Ecto neural progenitor cell (in vitro differentiated cells): Measurements from ENCODE around the gene FPR2.
"Not testable (repeated sequence)": the region's sequence is repeated elsewhere in the genome, so short reads cannot be mapped to it uniquely, and the experiment has no call there.

Experiments
- DNase-seq: peaks from one replicate; pipeline ENCODE4 v3.0.0-alpha.2; 2018; ENCODE audit warnings: low spot score

FPR2 gene

DNA sequence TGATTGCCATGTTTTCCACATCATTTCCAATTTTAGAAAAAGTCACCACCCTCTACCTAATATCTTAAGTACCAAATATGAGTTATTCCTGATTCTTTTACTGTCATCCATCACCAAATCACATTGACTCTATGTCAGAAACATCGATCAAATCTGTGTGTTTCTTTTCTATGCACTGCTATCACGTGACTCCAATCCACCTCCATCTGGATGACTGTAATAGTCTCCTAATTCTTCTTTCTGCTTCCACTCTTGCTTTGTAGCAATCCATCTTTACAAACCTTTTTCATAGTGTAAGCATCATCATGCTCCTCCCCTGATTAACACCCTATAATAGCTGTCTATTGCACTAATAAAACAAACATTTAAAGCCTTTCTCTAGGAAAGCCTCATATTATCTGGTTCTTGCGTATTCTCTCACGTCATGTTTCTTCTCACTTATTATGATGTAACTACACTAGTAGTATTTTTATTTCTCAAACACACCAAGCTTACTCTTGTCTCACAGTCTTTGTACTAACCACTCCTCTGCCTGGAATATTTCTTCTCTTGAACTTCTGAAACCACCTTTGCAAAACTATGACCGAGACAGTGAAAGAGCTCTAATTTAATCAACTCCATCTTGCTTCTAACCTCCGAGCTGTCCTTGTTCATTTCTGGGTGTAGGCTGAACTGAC, 23.3 kb downstream of the FPR2 start:
- no peak for DNase-seq

DNA sequence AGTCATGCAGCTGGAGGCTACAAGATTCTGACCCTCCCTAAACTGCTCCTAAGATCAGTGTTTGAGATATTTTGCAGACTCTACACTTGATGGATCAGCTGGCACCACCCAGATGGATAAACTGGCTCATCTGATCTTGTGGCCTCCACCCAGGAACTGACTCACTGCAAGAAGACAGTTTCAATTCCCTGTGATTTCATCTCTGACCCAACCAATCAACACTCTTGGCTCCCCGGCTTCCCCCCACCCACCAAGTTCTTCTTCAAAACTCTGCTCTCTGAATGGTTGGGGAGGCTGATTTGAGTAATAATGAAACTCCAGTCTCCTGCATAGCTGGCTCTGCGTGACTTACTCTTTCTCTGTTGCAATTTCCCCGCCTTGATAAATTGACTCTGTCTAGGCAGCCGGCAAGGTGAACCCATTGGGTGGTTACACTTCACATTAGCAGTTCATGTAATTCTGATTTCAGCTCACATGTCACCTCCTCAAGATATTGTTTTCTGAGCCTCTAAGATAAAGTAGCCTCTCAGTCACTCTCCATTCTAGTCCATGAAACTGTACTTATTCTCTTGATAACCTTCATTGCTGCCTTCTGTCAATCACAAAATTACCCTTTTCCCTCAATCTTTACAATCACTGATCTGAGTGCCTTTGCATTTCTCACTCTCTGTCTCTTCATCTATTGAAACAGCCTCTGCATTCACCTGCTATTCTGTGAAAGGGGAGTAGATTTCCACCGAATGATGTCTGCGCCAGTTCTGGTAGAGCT, 24.1 kb downstream of the FPR2 start:
- DNase-seq = no peak

DNA sequence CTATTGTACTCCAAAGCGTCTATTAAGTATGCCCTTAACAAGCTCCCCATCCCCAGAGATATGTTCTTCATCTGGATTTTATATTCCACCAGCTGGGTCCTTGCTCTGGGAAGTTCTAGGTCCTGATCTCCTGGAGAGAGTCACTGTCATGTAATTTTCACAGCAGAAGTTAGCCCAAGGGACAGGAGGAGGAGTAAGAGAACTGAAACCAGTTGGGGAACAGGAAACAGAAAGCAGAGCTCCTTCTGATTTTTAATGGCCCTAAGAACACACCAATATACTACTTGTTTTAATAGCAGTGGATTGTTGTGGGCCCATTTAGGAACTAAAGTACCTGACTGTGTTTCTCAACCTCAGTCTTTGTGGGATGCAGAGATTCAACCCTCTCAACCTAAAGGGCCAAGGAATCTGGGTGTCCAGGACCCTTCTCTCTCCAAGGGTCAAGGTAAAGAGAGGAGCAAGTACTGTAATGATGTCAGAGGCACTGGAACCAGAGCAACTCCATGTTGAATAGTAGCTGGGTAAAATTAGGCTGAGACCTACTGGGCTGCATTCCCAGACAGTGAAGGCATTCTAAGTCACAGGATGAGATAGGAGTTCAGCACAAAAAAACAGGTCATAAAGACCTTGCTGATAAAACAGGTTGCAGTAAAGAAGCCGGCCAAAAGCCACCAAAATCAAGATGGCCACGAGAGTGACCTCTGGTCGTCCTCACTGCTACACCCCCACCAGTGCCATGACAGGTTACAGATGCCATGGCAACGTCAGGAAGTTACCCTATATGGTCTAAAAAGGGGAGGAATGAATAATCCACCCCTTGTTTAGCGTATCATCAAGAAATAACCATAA, 25.9 kb downstream of the FPR2 start:
- no peak for DNase-seq

DNA sequence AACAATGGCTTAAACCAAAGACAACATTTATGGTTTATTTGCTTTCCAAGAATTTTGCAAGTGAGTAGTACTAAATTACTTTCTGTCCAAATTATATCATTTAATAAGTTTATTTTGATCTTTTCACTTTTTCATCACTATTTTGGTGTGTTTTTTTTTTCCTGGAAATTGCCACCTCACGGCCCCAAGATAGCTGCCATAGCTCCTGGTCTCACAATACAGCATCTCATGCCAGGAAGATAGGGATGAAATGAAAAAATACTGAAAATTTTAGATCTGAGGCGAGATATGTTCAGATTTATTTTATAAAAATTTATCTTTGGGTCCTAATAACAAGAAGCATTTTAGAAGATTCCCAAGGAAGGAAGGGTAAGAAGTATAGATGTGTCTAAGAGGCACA, 27.0 kb downstream of the FPR2 start:
- no peak for DNase-seq

DNA sequence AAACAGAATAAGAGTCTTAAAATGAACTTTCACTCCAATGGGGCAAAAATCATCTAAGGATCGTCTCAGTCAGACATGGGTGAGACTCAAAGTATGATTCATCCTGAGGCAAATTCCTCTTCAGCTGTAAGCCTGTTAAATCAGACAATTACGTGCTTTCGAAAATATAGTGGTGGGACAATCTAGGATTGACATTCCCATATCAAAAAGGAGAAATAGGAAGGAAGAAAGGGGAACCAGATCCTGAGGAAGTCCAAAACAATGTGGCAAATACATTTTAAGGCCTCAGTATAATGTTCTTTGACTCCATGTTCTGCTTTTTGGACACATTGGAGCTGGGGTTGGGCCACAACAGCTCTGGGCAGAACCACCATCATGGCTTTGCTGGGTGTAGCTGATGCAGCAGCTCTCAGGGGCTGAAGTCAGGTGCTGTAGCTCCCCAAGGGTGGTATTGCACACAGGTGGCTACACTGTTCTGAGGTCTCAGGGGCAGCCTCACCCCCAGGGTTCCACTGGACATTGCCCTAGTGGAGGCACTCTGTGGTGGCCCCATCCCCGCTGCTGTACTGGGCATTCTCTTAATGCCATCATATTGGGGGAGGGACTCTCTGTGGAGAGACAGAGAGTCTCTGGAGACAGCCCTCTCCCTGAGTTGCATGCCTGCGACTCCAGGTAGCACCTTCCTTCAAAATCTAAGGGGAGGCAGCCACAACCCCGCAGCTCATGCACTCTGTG, 28.2 kb downstream of the FPR2 start:
- no peak for DNase-seq

DNA sequence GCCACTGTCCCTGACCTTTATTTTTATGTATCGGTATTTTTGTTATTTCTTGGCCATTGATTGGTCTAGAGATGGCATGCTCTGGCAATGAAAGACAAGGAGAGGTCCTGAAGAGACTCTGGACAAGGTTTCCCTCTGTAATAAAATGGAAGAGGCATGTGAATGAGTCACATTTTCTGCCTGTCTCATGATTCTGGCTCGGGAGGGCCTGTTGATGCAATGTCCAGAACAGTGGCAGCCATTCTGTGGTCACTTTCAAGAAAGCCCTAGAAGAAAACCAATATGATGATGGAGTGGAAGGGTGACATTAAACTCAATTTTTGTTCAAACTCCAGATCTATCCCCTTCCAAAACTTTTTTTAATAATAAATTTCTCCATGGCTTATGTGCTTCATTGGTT, 32.0 kb downstream of the FPR2 start:
- no peak for DNase-seq

DNA sequence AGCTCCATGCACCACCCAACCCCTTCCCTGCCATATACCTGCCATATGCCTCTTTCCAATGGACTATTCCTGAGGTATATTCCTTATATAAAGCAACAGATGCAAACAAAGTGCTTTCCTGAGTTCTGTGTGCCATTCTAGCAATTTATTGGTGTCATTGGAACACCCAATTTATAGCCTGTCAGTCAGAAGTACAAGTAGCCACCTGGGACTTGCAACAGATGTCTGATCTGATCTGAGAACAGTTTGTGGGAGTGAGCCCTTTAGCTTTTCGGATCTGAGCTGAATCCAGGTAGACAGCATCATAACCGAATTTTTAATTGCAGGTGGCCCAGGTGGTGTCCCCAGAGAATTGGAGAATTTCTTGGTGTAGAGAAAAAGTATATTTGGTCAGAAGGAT, 33.0 kb downstream of the FPR2 start:
- no peak for DNase-seq

DNA sequence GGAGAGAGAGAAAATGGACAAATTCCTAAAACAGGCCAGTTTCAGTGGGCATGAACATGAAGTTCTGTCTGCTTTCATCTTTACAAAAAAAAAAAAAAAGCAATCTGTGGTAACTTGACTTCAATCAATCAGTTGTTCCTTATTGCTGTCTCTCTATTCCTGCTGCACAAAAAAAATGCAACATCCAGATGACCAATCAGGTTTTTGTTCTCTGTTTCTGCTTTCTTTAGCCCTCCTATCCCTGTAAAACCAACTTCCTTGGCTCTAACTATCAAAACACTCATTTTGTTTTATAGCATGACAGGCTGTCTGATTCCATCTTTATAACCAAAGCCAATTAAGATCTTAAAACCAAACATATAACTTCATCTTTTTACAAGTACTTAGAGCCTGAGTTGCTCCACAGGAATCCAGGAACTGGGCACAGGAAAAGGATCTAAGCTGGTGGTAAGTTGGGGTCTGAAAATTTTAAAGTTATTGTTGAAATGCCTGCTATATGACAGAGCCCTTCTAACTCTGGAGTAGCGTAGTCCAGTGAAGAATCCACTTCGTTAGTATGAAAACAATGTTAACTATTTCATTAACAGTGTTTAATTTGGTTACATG, 34.0 kb downstream of the FPR2 start, which contains the start of gene FPR3:
Gene FPR3 (plus strand): TSS at position 273 of the 606 bp plus-strand sequence. CDS start 28,592 bp downstream, outside the sequence.
- DNase-seq = no peak

DNA sequence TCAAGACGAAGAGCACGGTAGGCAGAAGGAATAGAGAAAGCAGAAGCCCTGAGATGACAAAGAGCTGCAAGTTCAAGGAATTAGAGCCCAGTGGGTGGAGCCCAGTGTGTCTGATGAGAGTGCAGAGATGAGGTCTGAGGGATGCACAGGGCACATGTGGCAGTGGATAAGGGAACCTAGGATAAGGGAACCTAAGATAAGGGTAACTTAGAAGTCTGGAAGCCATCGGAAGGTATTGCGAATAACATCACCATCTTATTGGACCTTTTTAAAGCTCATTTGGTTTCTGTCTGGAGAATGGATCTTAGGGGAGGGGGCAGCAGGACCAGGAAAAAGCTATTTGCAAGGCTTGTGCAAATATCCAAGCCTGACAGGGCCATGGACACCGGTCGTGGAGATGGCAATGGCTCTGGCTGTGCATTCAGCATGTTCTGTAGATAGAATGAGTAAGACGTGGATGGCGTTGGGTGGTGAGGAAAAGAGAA, 35.3 kb downstream of the FPR2 start:
- DNase-seq = no peak

DNA sequence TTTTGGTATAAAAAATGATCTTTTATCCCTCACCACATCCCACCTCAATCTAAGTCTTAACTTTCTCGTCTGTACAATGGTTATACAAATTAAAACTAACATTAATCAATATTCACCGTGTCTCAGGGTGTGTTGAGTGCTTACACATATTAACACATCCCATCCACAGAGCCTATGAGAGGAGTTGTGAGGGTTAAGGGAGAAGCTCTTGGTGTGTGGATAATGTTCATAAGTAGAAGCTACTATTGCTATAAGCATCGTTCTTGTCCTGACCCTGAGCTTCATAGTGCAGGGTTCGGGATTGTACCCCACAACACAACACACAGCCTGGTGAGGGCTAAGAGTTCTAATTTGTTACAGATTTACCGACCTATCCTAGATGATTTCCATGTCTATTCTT, 36.5 kb downstream of the FPR2 start:
- no peak for DNase-seq

DNA sequence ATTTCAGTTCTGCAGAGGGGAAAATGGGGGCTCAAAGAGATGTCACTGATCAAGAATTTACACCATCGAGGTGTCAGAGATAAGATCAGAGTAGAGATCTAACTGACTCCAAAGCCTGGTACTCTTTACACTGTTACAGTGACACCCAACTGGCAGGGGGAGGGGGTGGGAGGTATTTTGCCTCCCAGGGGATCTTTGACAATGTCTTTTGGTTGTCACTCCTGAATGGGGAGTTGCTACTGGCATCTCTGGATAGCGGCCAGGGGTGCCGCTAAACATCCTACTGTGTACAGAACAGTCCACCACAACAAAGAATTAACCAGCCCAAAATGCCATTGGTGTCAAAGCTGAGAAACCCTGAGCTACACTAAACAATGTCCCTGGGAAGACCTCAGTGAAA, 37.1 kb downstream of the FPR2 start:
- no peak for DNase-seq

DNA sequence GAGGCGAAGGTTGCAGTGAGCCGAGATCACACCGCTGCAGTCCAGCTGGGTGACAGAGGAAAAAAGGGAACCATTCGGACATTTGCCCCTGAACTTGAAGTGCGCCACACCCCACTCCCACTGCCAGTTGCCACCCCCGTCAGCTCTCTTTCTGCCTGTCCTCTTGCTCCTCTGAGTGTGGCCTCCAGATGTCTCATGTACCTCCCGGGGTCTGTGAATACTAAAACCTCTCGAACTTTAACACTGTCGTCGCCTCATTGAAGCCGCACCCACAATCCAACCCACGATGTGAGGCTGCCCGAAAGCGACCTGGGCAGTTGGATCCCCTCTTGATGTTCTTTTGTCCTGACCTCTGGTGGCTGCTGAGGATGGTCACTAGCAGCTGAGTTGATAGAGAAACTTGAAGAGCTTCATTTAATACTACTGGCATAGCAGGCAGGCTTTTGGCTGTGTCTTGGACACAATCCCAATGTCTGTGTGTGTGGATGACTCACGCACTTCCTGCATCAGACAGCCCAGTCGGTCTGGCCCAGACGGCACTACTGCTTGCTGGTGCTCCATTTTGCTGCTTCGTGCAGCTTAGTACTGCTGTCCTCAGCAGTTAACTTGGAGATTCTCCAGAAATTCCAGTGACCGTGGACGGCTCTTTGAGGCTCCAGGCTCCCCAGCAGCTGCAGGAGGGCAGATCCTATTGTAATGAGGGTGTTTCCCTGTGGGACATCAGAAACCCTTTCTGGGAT, 38.2 kb downstream of the FPR2 start:
- no peak for DNase-seq

DNA sequence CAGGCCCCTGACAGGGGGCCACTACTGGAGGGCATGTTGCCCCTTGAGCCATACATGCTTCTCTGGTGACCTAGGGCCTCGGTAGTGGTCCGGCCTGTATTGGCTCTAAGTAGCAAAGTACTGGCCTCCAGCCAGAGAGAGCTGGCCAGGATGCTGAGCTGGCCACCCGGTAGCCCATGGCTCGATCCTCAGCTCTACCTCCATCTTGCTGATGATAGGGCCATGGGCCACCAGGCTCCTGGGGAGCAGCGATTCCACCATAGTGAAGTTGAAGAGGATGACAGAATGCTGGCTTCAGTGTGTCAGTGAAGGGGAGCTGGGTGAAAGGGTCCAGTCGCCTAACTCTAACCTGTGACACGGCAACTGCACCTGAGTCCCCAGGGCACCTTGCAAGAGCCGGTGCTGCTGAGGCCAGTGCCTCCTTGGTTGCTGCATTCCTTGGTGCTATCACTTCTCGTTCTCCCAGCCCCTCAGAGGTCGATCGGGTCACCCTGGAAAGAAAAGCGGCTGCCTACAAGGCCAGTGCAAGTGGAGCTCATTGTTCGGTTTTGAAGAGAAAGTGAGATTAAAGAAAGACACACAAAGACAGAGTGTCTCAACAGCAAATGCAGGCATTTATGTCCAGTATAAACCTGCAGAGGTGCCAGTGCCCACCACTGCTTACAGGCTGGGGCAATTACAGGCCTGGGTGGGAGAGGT, 38.9 kb downstream of the FPR2 start:
- no peak for DNase-seq

DNA sequence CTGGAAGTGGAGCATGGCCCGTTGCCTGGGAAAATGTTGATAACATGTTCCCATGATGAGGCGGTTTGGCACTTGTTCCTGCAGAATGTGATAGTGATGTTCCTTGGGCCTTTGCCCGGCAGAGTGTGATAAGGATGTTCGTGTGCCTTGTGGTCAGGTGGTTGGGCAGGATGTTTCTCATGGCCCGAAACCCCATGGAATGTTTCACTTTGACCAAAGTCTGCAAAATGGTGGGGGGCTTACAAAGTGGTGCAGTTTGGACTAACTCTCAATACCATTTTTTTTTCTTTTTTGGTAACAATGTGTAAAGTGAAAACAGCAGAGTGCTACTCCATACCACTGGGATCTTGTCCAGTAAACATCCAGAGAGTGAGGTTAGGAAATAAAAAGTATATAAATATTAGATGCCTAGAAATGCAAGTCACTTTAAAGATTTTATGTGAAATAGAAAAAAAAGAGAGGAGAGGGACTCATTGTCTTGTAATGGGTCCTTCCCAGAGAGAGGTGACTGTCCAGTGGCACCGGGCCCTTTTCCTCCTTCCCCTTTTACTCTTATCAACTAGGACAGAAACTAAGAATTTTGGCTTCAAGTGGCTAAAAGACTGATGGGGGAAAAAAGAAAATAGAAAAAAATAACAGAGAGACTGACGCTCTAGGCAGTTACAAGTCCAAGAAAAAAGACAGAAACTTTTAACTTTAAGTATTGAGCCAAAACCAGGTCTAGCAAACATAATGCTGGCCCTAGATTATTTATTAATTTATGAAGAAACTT, 39.7 kb downstream of the FPR2 start:
- DNase-seq = no peak

DNA sequence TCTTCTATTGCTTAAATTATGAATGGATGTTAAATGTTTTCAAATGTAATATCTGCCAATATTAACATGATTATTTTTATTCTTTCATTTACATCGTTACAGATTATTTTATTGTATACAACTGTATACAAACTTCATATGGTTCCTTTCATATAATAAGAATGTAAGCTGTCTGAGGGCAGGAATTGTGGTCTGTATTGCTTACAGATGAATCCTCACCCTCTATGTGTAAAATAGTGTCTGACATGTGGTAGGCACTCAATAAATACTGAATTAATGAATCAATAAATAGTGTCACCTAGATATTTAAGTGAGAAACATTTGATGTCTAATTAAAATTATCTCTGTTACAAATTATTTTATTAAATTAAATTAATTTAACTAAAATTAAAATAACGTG, 41.8 kb downstream of the FPR2 start:
- no peak for DNase-seq

DNA sequence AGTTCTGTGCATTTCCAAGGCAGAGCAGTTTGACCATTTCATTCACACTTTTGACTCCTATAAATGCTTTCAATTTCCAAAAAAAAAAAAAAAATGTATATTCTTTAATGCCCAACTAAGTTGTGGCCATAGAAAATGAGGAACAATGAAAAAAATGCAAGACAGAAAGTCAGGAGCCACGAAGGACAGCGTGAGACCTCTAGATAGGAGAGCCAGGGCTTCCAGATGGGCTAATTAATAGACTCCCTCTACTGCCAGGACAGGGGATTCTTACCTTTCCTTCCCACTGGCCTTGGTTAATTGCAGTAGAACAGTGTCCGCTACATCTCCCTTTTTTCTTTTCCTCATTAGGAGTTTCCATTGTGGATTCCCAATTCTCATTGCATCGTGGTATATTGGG, 42.5 kb downstream of the FPR2 start:
- DNase-seq = no peak

DNA sequence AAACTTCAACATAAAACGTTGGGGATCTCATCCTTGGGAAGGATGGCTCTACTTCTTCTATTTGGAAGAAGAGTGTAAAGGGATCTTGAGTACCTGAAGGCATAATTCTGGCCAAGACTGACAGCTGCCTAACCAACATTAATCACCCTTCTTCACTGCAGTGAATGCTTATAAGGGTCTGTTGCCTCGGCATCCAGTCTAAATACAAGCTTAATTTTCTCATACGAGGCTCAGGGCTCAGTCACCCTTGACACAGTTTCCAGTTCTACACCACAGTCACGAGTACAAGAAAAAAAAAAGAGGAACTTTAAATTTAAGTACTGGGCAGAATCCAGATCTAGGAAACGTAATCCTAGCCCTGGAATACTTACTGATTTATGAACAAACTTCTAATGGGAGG, 43.0 kb downstream of the FPR2 start:
- DNase-seq = no peak

DNA sequence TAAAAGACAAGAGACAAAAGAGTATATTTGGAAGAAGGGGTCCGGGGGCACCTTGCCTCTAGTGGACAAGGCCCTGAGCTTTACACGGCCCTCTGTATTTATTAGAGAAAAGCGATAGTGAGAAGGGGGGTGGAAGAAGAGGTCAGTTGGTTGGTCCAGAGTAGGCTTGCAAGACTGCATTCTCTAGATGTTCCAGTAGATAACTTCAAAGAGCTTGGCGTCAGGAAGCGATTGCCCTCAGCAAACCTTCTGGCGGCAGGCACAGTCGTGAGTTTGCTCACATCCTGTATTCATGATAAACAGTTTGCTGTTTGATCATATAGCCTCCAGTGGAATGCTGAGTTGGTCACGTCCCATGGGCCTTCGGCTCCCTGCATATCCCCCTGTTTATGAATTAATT, 43.8 kb downstream of the FPR2 start:
- DNase-seq = not testable (repeated sequence)

DNA sequence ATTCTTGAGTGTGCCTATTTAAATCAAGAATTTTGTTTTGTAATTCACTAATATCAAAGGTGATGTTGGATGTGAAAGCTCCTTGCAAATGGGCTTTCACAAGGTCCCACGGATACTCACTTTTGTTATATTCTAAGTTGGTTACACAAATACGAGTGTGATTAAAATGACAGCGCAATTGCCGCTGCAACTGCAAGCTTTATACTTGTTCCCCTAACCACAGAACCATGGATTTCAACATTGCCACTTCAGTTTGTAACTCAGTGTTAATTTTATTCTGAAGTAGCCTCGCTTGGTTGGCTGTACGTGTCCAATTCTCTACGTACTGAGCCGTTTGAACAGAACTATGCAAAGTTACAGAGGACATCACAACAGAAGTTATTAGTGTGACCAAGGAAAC, 44.4 kb downstream of the FPR2 start:
- not testable (repeated sequence) for DNase-seq
